PFSK-1 (cell line): Measurements from ENCODE around the gene ZNF277.

ENCODE experiments used
- POLR2AphosphoS5 ChIP-seq: IDR thresholded peaks from 2 replicates; pipeline ENCODE4 v1.6.1; 2012; ENCODE audit warnings: low read depth, mild to moderate bottlenecking, control low read depth, low read length, moderate library complexity
- SIN3A ChIP-seq: IDR thresholded peaks from 2 replicates; pipeline ENCODE4 v1.6.1; 2012; ENCODE audit warnings: mild to moderate bottlenecking, low read length, moderate library complexity, borderline replicate concordance; ENCODE audit not compliant: insufficient read depth
- TF ChIP-seq, protein P1 (sequence below), 2 experiments: IDR thresholded peaks; 2 replicates each; pipeline versions ENCODE4 v1.6.1 to v1.8.0; 2011 to 2012; ENCODE audit warnings: low read depth in 2 of 2, low read length in 2 of 2, control low read depth in 1 of 2, inconsistent platforms in 1 of 2, mild to moderate bottlenecking in 1 of 2, moderate library complexity in 1 of 2; ENCODE audit not compliant: insufficient read depth in 1 of 2

DNA sequence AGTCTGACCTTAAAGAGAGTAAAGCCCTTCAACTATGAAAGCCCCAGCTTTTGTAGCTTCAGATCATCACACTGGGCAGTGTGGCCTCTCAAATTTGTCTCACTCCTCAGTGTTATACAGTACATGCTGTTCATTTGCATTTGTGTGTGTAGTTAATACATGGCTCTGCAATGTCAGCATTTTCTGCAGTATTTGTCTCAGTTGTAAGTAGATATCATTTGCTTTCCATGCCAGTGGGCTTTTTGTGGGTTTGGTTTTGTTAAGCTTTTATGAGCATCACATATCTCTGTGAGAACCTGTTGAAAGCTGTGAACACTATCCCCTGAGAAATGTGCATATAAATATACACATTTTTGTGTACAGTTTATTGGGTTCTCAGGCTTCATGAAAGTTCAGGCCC lies 57.0 kb downstream of the ZNF277 start:
- no peak for TF ChIP-seq POLR2AphosphoS5
- no peak for TF ChIP-seq SIN3A
- TF ChIP-seq, protein P1, sequence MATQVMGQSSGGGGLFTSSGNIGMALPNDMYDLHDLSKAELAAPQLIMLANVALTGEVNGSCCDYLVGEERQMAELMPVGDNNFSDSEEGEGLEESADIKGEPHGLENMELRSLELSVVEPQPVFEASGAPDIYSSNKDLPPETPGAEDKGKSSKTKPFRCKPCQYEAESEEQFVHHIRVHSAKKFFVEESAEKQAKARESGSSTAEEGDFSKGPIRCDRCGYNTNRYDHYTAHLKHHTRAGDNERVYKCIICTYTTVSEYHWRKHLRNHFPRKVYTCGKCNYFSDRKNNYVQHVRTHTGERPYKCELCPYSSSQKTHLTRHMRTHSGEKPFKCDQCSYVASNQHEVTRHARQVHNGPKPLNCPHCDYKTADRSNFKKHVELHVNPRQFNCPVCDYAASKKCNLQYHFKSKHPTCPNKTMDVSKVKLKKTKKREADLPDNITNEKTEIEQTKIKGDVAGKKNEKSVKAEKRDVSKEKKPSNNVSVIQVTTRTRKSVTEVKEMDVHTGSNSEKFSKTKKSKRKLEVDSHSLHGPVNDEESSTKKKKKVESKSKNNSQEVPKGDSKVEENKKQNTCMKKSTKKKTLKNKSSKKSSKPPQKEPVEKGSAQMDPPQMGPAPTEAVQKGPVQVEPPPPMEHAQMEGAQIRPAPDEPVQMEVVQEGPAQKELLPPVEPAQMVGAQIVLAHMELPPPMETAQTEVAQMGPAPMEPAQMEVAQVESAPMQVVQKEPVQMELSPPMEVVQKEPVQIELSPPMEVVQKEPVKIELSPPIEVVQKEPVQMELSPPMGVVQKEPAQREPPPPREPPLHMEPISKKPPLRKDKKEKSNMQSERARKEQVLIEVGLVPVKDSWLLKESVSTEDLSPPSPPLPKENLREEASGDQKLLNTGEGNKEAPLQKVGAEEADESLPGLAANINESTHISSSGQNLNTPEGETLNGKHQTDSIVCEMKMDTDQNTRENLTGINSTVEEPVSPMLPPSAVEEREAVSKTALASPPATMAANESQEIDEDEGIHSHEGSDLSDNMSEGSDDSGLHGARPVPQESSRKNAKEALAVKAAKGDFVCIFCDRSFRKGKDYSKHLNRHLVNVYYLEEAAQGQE (IDR thresholded peaks at IDR 0.05; ENCODE audit: insufficient read depth in 1 of 2, low read depth in 2 of 2, low read length in 2 of 2), result no peak
